ENCODE data around the gene INTU.
"Not testable (repeated sequence)": the region's sequence is repeated elsewhere in the genome, so short reads cannot be mapped to it uniquely, and the experiment has no call there.

INTU gene

GRCh38 chr4:127634181-127634580, 1.4 kb downstream of the INTU start:
- no peak for TF ChIP-seq CTCF (IDR thresholded peaks at IDR 0.05; ENCODE audit: control extremely low read depth, extremely low read depth, low read depth, missing control alignments)
- no peak for DNase-seq (ENCODE audit: extremely low spot score)
- POLR2A ChIA-PET: no interaction called here
- CTCF ChIA-PET: interaction anchor here (2.1 kb wide), 2 partner anchors 10 to 39 kb away, joined by 4 to 5 read pairs; no protein-coding TSS in a partner anchor

- ChIA-PET CTCF (interaction anchor here (1.4 to 1.6 kb wide), 2 partner anchors 14 to 91 kb away, joined by 3 to 5 read pairs; no protein-coding TSS in a partner anchor), POLR2A (no interaction called here)
- DNase-seq (ENCODE audit: extremely low spot score): no peak
- no peak for TF ChIP-seq CTCF (IDR thresholded peaks at IDR 0.05; ENCODE audit: control extremely low read depth, extremely low read depth, low read depth, missing control alignments)
These were observed 8.8 kb downstream of the INTU start for GRCh38 chr4:127641524-127641923.

- TF ChIP-seq CTCF (IDR thresholded peaks at IDR 0.05; ENCODE audit: control extremely low read depth, extremely low read depth, low read depth, missing control alignments): no peak
- POLR2A ChIA-PET: no interaction called here
These were observed 9.4 kb downstream of the INTU start for GRCh38 chr4:127642169-127642568.

GRCh38 chr4:127643791-127644190, 11.0 kb downstream of the INTU start:
- CTCF ChIA-PET: interaction anchor here (0.9 kb wide), 1 partner anchor 82 kb away, joined by 3 read pairs; no protein-coding TSS in a partner anchor

More at GRCh38 chr4:127642169-127642568, 9.4 kb downstream of the INTU start:
- CTCF ChIA-PET: interaction anchor here (1.6 kb wide), 1 partner anchor 90 kb away, joined by 5 read pairs; no protein-coding TSS in a partner anchor
- no peak for DNase-seq (ENCODE audit: extremely low spot score)

GRCh38 chr4:127648061-127648460, 15.3 kb downstream of the INTU start:
- CTCF ChIA-PET: interaction anchor here (1.0 kb wide), 1 partner anchor 12 kb away, joined by 3 read pairs; no protein-coding TSS in a partner anchor

More at GRCh38 chr4:127643791-127644190, 11.0 kb downstream of the INTU start:
- TF ChIP-seq CTCF (IDR thresholded peaks at IDR 0.05; ENCODE audit: control extremely low read depth, extremely low read depth, low read depth, missing control alignments): no peak
- POLR2A ChIA-PET: no interaction called here
- no peak for DNase-seq (ENCODE audit: extremely low spot score)

GRCh38 chr4:127655590-127655989, 22.8 kb downstream of the INTU start:
- POLR2A ChIA-PET: not testable (repeated sequence)

More at GRCh38 chr4:127648061-127648460, 15.3 kb downstream of the INTU start:
- POLR2A ChIA-PET: no interaction called here
- DNase-seq (ENCODE audit: extremely low spot score): no peak
- no peak for TF ChIP-seq CTCF (IDR thresholded peaks at IDR 0.05; ENCODE audit: control extremely low read depth, extremely low read depth, low read depth, missing control alignments)

GRCh38 chr4:127656047-127656680, 23.4 kb downstream of the INTU start:
- POLR2A ChIA-PET: no interaction called here
- no peak for TF ChIP-seq CTCF (IDR thresholded peaks at IDR 0.05; ENCODE audit: control extremely low read depth, extremely low read depth, low read depth, missing control alignments)

More at GRCh38 chr4:127655590-127655989, 22.8 kb downstream of the INTU start:
- DNase-seq (ENCODE audit: extremely low spot score); CTCF ChIA-PET: not testable (repeated sequence)

More at GRCh38 chr4:127656047-127656680, 23.4 kb downstream of the INTU start:
- CTCF ChIA-PET: interaction anchor here (1.5 kb wide), 1 partner anchor 16 kb away, joined by 4 read pairs; no protein-coding TSS in a partner anchor
- no peak for DNase-seq (ENCODE audit: extremely low spot score)
